ENCODE results near the gene TMEM250.

The TMEM250 gene

GRCh38 chr9:136147890-136148714 lies 29.4 kb upstream of the TMEM250 start:
- DNase-seq (ENCODE audit: low read depth in 2 of 2): no peak

- no peak for DNase-seq (ENCODE audit: low read depth in 2 of 2)
Measured at GRCh38 chr9:136147038-136147889, 28.6 kb upstream of the TMEM250 start.

GRCh38 chr9:136146126-136147037 lies 27.7 kb upstream of the TMEM250 start:
- no peak for DNase-seq (ENCODE audit: low read depth in 2 of 2)

GRCh38 chr9:136145580-136145979 lies 26.9 kb upstream of the TMEM250 start:
- DNase-seq (ENCODE audit: low read depth in 2 of 2): no peak

- no peak for DNase-seq (ENCODE audit: low read depth in 2 of 2)
Measured at GRCh38 chr9:136144450-136144849, 25.8 kb upstream of the TMEM250 start.

GRCh38 chr9:136143215-136144001 lies 24.7 kb upstream of the TMEM250 start:
- DNase-seq (ENCODE audit: low read depth in 2 of 2): no peak

- DNase-seq (ENCODE audit: low read depth in 2 of 2): no peak
Measured at GRCh38 chr9:136142859-136143214, 24.2 kb upstream of the TMEM250 start.

- no peak for DNase-seq (ENCODE audit: low read depth in 2 of 2)
Measured at GRCh38 chr9:136142414-136142796, 23.7 kb upstream of the TMEM250 start.

- DNase-seq (ENCODE audit: low read depth in 2 of 2): no peak
Measured at GRCh38 chr9:136141682-136142413, 23.2 kb upstream of the TMEM250 start.

GRCh38 chr9:136140966-136141365 lies 22.3 kb upstream of the TMEM250 start:
- no peak for DNase-seq (ENCODE audit: low read depth in 2 of 2)

GRCh38 chr9:136140046-136140445 lies 21.4 kb upstream of the TMEM250 start:
- no peak for DNase-seq (ENCODE audit: low read depth in 2 of 2)

GRCh38 chr9:136138566-136138965 lies 19.9 kb upstream of the TMEM250 start:
- no peak for DNase-seq (ENCODE audit: low read depth in 2 of 2)

- DNase-seq (ENCODE audit: low read depth in 2 of 2): no peak
Measured at GRCh38 chr9:136137321-136138265, 18.9 kb upstream of the TMEM250 start.

- no peak for DNase-seq (ENCODE audit: low read depth in 2 of 2)
Measured at GRCh38 chr9:136136127-136136925, 17.7 kb upstream of the TMEM250 start.

- DNase-seq (ENCODE audit: low read depth in 2 of 2): no peak
Measured at GRCh38 chr9:136135326-136136126, 16.9 kb upstream of the TMEM250 start.

- DNase-seq (ENCODE audit: low read depth in 2 of 2): no peak
Measured at GRCh38 chr9:136133959-136134484, 15.3 kb upstream of the TMEM250 start.

- DNase-seq (ENCODE audit: low read depth in 2 of 2): no peak
Measured at GRCh38 chr9:136133191-136133958, 14.7 kb upstream of the TMEM250 start.

Data from fibroblast of skin of left biceps (primary cell).